ENCODE results near the gene ZDHHC14.

DNA sequence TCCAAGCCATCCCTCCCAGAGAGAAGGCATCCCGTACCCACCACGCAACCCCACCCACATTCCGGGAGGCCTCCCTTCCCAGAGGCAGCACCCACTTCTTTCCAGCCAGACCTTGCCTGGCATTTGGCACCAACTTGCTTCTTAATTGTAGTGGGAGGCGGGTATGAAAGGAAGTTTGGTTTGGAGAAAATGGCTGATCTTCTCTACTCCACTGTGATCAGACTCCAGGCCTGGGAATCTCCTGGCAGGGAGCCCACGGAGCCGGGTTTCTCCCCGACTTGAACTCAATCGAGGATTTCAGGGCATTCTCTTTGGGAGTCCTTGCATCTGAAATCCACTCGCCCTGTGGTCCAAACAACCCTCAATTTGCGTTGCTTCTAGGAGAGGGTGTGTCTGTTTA lies 107.1 kb downstream of the ZDHHC14 start:
- TF ChIP-seq EZH2 (IDR thresholded peaks at IDR 0.05; ENCODE audit: borderline replicate concordance, low read length): no peak
- no peak for TF ChIP-seq CTCF (conservative IDR thresholded peaks at IDR 0.05 in 1 of 2, IDR thresholded peaks at IDR 0.05 in 1 of 2; ENCODE audit: extremely low read depth in 1 of 2, insufficient read depth in 1 of 2, low read depth in 1 of 2, low read length in 2 of 2)
